Endothelial cell (in vitro differentiated cells): ENCODE data around the gene ZNF664. TPM values are rescaled to one million over a fixed set of nuclear protein-coding genes. Genes with fewer than 3 reads are reported as not detected.

ENCODE experiments used
- DNase-seq: peaks from one replicate; pipeline ENCODE4 v3.0.0; 2021; ENCODE audit warnings: low spot score
- H3K27ac Mint-ChIP-seq: one replicate; pipeline ENCODE4 v1.8.0; 2021; ENCODE audit warnings: mixed read lengths, inconsistent platforms; ENCODE audit not compliant: unreplicated experiment
- H3K27me3 Mint-ChIP-seq: one replicate; pipeline ENCODE4 v1.8.0; 2021; ENCODE audit warnings: mild to moderate bottlenecking, moderate library complexity, mixed read lengths, inconsistent platforms; ENCODE audit not compliant: unreplicated experiment
- H3K36me3 Mint-ChIP-seq: one replicate; pipeline ENCODE4 v1.8.0; 2021; ENCODE audit warnings: mild to moderate bottlenecking, low read depth, mixed read lengths, inconsistent platforms; ENCODE audit not compliant: unreplicated experiment
- H3K4me1 Mint-ChIP-seq: one replicate; pipeline ENCODE4 v1.8.0; 2021; ENCODE audit warnings: mild to moderate bottlenecking, mixed read lengths, inconsistent platforms; ENCODE audit not compliant: unreplicated experiment
- H3K4me3 Mint-ChIP-seq: one replicate; pipeline ENCODE4 v1.8.0; 2021; ENCODE audit warnings: mild to moderate bottlenecking, mixed read lengths, inconsistent platforms; ENCODE audit not compliant: unreplicated experiment
- H3K9me3 Mint-ChIP-seq: one replicate; pipeline ENCODE4 v1.8.0; 2021; ENCODE audit warnings: mixed read lengths, inconsistent platforms; ENCODE audit not compliant: unreplicated experiment
- CTCF ChIP-seq: fragments of 200-600 bp; sonication (generic); IDR thresholded peaks from one replicate; pipeline ENCODE4 v1.5.0; 2021; ENCODE audit warnings: antibody characterized with exemption; ENCODE audit not compliant: unreplicated experiment
- total RNA-seq: library from RNA; stranded (reverse); fragmentation: NEBNext Ultra II Directional; extraction: Animal tissue kit (Norgen Biotek cat#: 25700); gene quantifications from one replicate; pipeline ENCODE4 v1.2.1, GENCODE V29; 2021; ENCODE audit not compliant: unreplicated experiment

The ZNF664 gene
- total RNA-seq, 1 donor from 2014 or later = 119 TPM

GRCh38 chr12:124030510-124030909 lies 57.5 kb downstream of the ZNF664 start:
- Mint-ChIP-seq H3K4me1 (peaks cover 1% of the 10 kb centered on the region), H3K27ac (no peak overlapping the region), H3K9me3 (peaks cover 2% of the 10 kb centered on the region), H3K27me3 (peaks cover 16% of the 10 kb centered on the region), H3K36me3 (peaks cover 15% of the 10 kb centered on the region), H3K4me3 (no peak overlapping the region)
- TF ChIP-seq CTCF = no peak
- no peak for DNase-seq

GRCh38 chr12:124031058-124031457 lies 58.0 kb downstream of the ZNF664 start:
- Mint-ChIP-seq H3K9me3 (no peaks in the 10 kb centered on the region), H3K27ac (no peak overlapping the region), H3K36me3 (peaks cover 11% of the 10 kb centered on the region), H3K4me1 (no peaks in the 10 kb centered on the region), H3K4me3 (no peak overlapping the region), H3K27me3 (peaks cover 13% of the 10 kb centered on the region)
- DNase-seq = no peak
- TF ChIP-seq CTCF = no peak

- TF ChIP-seq CTCF = peak; percentile 82
- Mint-ChIP-seq H3K36me3 (peaks cover 4% of the 10 kb centered on the region), H3K27me3 (peaks cover 13% of the 10 kb centered on the region), H3K4me1 (peaks cover 8% of the 10 kb centered on the region), H3K27ac (no peak overlapping the region), H3K4me3 (no peak overlapping the region), H3K9me3 (no peaks in the 10 kb centered on the region)
- DNase-seq = peak; percentile 62
Measured at GRCh38 chr12:124032265-124032886, 59.4 kb downstream of the ZNF664 start.

- peaks cover 7% of the 10 kb centered on the region for H3K27me3 Mint-ChIP-seq
- no peaks in the 10 kb centered on the region for H3K36me3 Mint-ChIP-seq
- DNase-seq = no peak
- peaks cover 8% of the 10 kb centered on the region for H3K4me1 Mint-ChIP-seq
- no peak for TF ChIP-seq CTCF
- H3K27ac Mint-ChIP-seq = no peak overlapping the region
- no peak overlapping the region for H3K4me3 Mint-ChIP-seq
- no peaks in the 10 kb centered on the region for H3K9me3 Mint-ChIP-seq
Measured at GRCh38 chr12:124033859-124034258, 60.8 kb downstream of the ZNF664 start.

- H3K27me3 Mint-ChIP-seq = peaks cover 7% of the 10 kb centered on the region
- H3K4me1 Mint-ChIP-seq = peaks cover 8% of the 10 kb centered on the region
- no peak for TF ChIP-seq CTCF
- no peak for DNase-seq
- no peak overlapping the region for H3K27ac Mint-ChIP-seq
- no peak overlapping the region for H3K4me3 Mint-ChIP-seq
- no peaks in the 10 kb centered on the region for H3K36me3 Mint-ChIP-seq
- H3K9me3 Mint-ChIP-seq = no peaks in the 10 kb centered on the region
Measured at GRCh38 chr12:124034297-124034696, 61.3 kb downstream of the ZNF664 start.
